GM23338 (cell line): Measurements from ENCODE around the gene ADIPOR2. TPM values are rescaled to one million over a fixed set of nuclear protein-coding genes. Genes with fewer than 3 reads are reported as not detected.

ENCODE experiments used
- ATAC-seq: fragments of 200-7000 bp; cut with Tn5 transposase; 3 replicates; pipeline ENCODE4 v1.9.1; 2020
- DNase-seq: peaks from one replicate; pipeline ENCODE4 v3.0.0-alpha.2; 2015; ENCODE audit warnings: low spot score
- H2AFZ ChIP-seq: fragments of 200-600 bp; sonication (generic); 2 replicates; pipeline ENCODE4 v1.8.0; 2016; ENCODE audit warnings: antibody characterized with exemption, mild to moderate bottlenecking, moderate library complexity
- H3F3A ChIP-seq: fragments of 200-600 bp; sonication (generic); replicated peaks from 2 replicates; pipeline ENCODE4 v1.8.0; 2017; ENCODE audit warnings: antibody characterized with exemption, mixed run types, low read depth
- H3K27ac ChIP-seq: fragments of 200-600 bp; sonication (generic); 2 replicates; pipeline ENCODE4 v1.6.1; 2016; ENCODE audit warnings: low read depth
- H3K27me3 ChIP-seq: fragments of 200-600 bp; sonication (generic); 2 replicates; pipeline ENCODE4 v1.8.0; 2016; ENCODE audit warnings: mild to moderate bottlenecking, mixed run types, moderate library complexity; ENCODE audit not compliant: insufficient read depth
- H3K36me3 ChIP-seq: fragments of 200-600 bp; sonication (generic); 2 replicates; pipeline ENCODE4 v1.8.0; 2016; ENCODE audit warnings: mild to moderate bottlenecking; ENCODE audit not compliant: insufficient read depth
- H3K4me1 ChIP-seq: fragments of 200-600 bp; sonication (generic); 2 replicates; pipeline ENCODE4 v1.8.0; 2016; ENCODE audit warnings: mild to moderate bottlenecking, moderate library complexity; ENCODE audit not compliant: insufficient read depth
- H3K4me2 ChIP-seq: fragments of 200-600 bp; sonication (generic); 2 replicates; pipeline ENCODE4 v1.7.1; 2017; ENCODE audit warnings: mixed run types
- H3K4me3 ChIP-seq: fragments of 200-600 bp; sonication (generic); 2 replicates; pipeline ENCODE4 v1.6.1; 2016; ENCODE audit warnings: mixed run types
- H3K79me2 ChIP-seq: fragments of 200-600 bp; sonication (generic); replicated peaks from 2 replicates; pipeline ENCODE4 v1.8.0; 2017; ENCODE audit warnings: mild to moderate bottlenecking; ENCODE audit not compliant: insufficient read depth
- H3K9me2 ChIP-seq: fragments of 200-600 bp; sonication (generic); 2 replicates; pipeline ENCODE4 v1.8.0; 2017; ENCODE audit not compliant: insufficient read depth
- H4K20me1 ChIP-seq: fragments of 200-600 bp; sonication (generic); replicated peaks from 2 replicates; pipeline ENCODE4 v1.8.0; 2017; ENCODE audit warnings: mild to moderate bottlenecking; ENCODE audit not compliant: insufficient read depth
- H3K27ac Mint-ChIP-seq: 2 replicates; pipeline ENCODE4 v1.8.0; 2020; ENCODE audit warnings: inconsistent platforms, mild to moderate bottlenecking, moderate library complexity, mixed read lengths
- H3K27me3 Mint-ChIP-seq: 3 replicates; pipeline ENCODE4 v1.8.0; 2022; ENCODE audit warnings: low read depth, mild to moderate bottlenecking, moderate library complexity, mixed read lengths, inconsistent platforms; ENCODE audit not compliant: insufficient read depth, poor library complexity
- H3K36me3 Mint-ChIP-seq: 3 replicates; pipeline ENCODE4 v1.8.0; 2021; ENCODE audit warnings: low read depth, mild to moderate bottlenecking, inconsistent platforms, moderate library complexity, mixed read lengths
- H3K4me1 Mint-ChIP-seq: 3 replicates; pipeline ENCODE4 v1.8.0; 2020; ENCODE audit warnings: mild to moderate bottlenecking, inconsistent platforms, mixed read lengths
- H3K4me3 Mint-ChIP-seq: 3 replicates; pipeline ENCODE4 v1.8.0; 2021; ENCODE audit warnings: moderate library complexity, mild to moderate bottlenecking, inconsistent platforms, mixed read lengths
- H3K9me3 Mint-ChIP-seq: 3 replicates; pipeline ENCODE4 v1.8.0; 2020; ENCODE audit warnings: moderate library complexity, mild to moderate bottlenecking, inconsistent platforms, mixed read lengths
- CREB1 ChIP-seq: fragments of 250-450 bp; sonication (Bioruptor Pico); IDR thresholded peaks from 2 replicates; pipeline ENCODE4 v1.5.0; 2020; ENCODE audit warnings: low read depth, mild to moderate bottlenecking, moderate library complexity
- EZH2 ChIP-seq: fragments of 200-600 bp; sonication (generic); IDR thresholded peaks from one replicate; pipeline ENCODE4 v1.8.0; 2017; ENCODE audit warnings: antibody characterized with exemption, mild to moderate bottlenecking, low read depth; ENCODE audit not compliant: unreplicated experiment
- EZH2phosphoT487 ChIP-seq: fragments of 200-600 bp; sonication (generic); IDR thresholded peaks from one replicate; pipeline ENCODE4 v1.8.1; 2018; ENCODE audit warnings: antibody characterized with exemption; ENCODE audit not compliant: unreplicated experiment
- JUNB ChIP-seq: IDR thresholded peaks from one replicate; pipeline ENCODE4 v1.6.1; 2016; ENCODE audit warnings: antibody characterized with exemption; ENCODE audit not compliant: unreplicated experiment
- NANOG ChIP-seq: IDR thresholded peaks from 2 replicates; pipeline ENCODE4 v1.6.1; 2016; ENCODE audit warnings: antibody characterized with exemption, borderline replicate concordance
- POLR2AphosphoS5 ChIP-seq: IDR thresholded peaks from 2 replicates; pipeline ENCODE4 v1.6.1; 2016; ENCODE audit warnings: antibody characterized with exemption, low read depth
- STAT1 ChIP-seq: IDR thresholded peaks from one replicate; pipeline ENCODE4 v1.6.1; 2016; ENCODE audit warnings: antibody characterized with exemption; ENCODE audit not compliant: unreplicated experiment
- ZNF114 ChIP-seq: fragments of 250-450 bp; sonication (Bioruptor Pico); IDR thresholded peaks from 2 replicates; pipeline ENCODE4 v1.5.0; 2020; ENCODE audit warnings: mild to moderate bottlenecking, moderate library complexity
- ZNF331 ChIP-seq: fragments of 250-450 bp; sonication (Bioruptor Pico); IDR thresholded peaks from 2 replicates; pipeline ENCODE4 v1.5.0; 2020; ENCODE audit warnings: low read depth, mild to moderate bottlenecking, moderate library complexity
- polyA plus RNA-seq: library from polyadenylated mRNA; unstranded; fragments of >200 nt; fragmentation: Nextera tagmentation; extraction: Ambion mirVana; gene quantifications from 2 replicates; pipeline ENCODE4 v1.2.1, GENCODE V29; 2016
- total RNA-seq: library from RNA; depleted of rRNA; stranded (reverse); fragments of >200 nt; shearing (Covaris generic); gene quantifications from 2 replicates; pipeline ENCODE4 v1.2.3, GENCODE V29; 2014
- TF ChIP-seq, protein P1 (sequence below): IDR thresholded peaks from 2 replicates; pipeline ENCODE4 v1.6.1; 2016; ENCODE audit warnings: antibody characterized with exemption
- TF ChIP-seq, protein P2 (sequence below), 2 experiments: fragments of 200-600 bp in 1 of 2; sonication (generic) in 1 of 2; conservative IDR thresholded peaks; 2 replicates each; pipeline versions ENCODE4 v1.5.1 to v1.6.1; 2016 to 2017; ENCODE audit warnings: antibody characterized with exemption in 2 of 2, low read depth in 2 of 2, mild to moderate bottlenecking in 2 of 2, moderate library complexity in 1 of 2
- TF ChIP-seq, protein P3 (sequence below): IDR thresholded peaks from one replicate; pipeline ENCODE4 v1.6.1; 2018; ENCODE audit warnings: antibody characterized with exemption; ENCODE audit not compliant: unreplicated experiment
- TF ChIP-seq, protein P4 (sequence below): fragments of 250-450 bp; sonication (Bioruptor Pico); IDR thresholded peaks from 2 replicates; pipeline ENCODE4 v1.5.0; 2020; ENCODE audit warnings: mild to moderate bottlenecking, moderate library complexity

The ADIPOR2 gene
- total and polyA plus RNA-seq, 2 experiments from 2014 or later: 11.7 to 36.2 TPM

DNA sequence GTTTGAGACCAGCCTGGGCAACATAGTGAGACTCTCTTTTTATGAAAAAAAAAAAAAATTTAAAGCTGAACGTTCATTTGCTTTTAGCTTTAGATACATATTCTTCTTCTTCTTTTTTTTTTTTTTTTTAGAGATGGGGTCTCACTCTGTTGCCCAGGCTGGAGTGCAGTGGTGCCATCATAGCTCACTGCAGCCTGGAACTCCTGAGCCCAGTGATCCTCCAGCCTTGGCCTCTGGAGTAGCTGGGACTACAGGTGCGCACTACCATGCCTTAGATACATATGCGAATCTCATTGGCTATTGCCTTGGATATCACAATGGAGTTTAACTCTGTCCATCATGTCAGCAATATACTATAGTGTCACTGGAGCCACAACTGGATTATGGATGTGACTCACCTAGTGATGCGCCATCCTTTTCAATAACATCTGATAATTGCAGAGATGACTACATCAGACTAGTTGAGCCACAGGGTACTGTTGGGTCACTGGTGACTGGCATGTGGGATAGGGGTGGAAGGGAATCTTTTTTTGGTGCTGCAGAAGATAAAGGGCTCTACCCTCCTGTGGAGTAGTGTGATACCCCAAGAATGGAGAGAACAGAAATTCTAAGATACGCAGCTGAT is 2.7 kb upstream of the ADIPOR2 start:
- Histone ChIP-seq H3F3A (no peaks in the 10 kb centered on the region), H3K9me2 (no peaks in the 10 kb centered on the region), H3K4me3 (no peak overlapping the region), H4K20me1 (0 out of 2 replicates have a peak, but pooled peaks cover 9% of the 10 kb centered on the region), H3K4me1 (peaks cover 9% of the 10 kb centered on the region), H3K27ac (no peak overlapping the region), H3K27me3 (no peaks in the 10 kb centered on the region), H3K79me2 (peaks cover 18% of the 10 kb centered on the region), H2AFZ (no peak overlapping the region), H3K4me2 (no peak overlapping the region), H3K36me3 (no peaks in the 10 kb centered on the region)
- Mint-ChIP-seq H3K27me3 (peaks cover 13% of the 10 kb centered on the region), H3K4me1 (peaks cover 15% of the 10 kb centered on the region), H3K36me3 (no peaks in the 10 kb centered on the region; the same call in 2 of the 3 replicates), H3K27ac (no peak overlapping the region), H3K9me3 (no peaks in the 10 kb centered on the region), H3K4me3 (no peak overlapping the region)
- ATAC-seq (no peak), DNase-seq (no peak)
- TF ChIP-seq NANOG (no peak), EZH2 (no peak), ZNF114 (CRISPR knock-in tag) (no peak), EZH2phosphoT487 (no peak), CREB1 (no peak), POLR2AphosphoS5 (no peak), ZNF331 (CRISPR knock-in tag) (no peak), JUNB (no peak), STAT1 (no peak)
- TF ChIP-seq, protein P1, sequence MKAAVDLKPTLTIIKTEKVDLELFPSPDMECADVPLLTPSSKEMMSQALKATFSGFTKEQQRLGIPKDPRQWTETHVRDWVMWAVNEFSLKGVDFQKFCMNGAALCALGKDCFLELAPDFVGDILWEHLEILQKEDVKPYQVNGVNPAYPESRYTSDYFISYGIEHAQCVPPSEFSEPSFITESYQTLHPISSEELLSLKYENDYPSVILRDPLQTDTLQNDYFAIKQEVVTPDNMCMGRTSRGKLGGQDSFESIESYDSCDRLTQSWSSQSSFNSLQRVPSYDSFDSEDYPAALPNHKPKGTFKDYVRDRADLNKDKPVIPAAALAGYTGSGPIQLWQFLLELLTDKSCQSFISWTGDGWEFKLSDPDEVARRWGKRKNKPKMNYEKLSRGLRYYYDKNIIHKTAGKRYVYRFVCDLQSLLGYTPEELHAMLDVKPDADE: no peak
- TF ChIP-seq, protein P2, sequence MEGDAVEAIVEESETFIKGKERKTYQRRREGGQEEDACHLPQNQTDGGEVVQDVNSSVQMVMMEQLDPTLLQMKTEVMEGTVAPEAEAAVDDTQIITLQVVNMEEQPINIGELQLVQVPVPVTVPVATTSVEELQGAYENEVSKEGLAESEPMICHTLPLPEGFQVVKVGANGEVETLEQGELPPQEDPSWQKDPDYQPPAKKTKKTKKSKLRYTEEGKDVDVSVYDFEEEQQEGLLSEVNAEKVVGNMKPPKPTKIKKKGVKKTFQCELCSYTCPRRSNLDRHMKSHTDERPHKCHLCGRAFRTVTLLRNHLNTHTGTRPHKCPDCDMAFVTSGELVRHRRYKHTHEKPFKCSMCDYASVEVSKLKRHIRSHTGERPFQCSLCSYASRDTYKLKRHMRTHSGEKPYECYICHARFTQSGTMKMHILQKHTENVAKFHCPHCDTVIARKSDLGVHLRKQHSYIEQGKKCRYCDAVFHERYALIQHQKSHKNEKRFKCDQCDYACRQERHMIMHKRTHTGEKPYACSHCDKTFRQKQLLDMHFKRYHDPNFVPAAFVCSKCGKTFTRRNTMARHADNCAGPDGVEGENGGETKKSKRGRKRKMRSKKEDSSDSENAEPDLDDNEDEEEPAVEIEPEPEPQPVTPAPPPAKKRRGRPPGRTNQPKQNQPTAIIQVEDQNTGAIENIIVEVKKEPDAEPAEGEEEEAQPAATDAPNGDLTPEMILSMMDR (conservative IDR thresholded peaks at IDR 0.05; ENCODE audit: low read depth in 2 of 2): no peak
- TF ChIP-seq, protein P3, sequence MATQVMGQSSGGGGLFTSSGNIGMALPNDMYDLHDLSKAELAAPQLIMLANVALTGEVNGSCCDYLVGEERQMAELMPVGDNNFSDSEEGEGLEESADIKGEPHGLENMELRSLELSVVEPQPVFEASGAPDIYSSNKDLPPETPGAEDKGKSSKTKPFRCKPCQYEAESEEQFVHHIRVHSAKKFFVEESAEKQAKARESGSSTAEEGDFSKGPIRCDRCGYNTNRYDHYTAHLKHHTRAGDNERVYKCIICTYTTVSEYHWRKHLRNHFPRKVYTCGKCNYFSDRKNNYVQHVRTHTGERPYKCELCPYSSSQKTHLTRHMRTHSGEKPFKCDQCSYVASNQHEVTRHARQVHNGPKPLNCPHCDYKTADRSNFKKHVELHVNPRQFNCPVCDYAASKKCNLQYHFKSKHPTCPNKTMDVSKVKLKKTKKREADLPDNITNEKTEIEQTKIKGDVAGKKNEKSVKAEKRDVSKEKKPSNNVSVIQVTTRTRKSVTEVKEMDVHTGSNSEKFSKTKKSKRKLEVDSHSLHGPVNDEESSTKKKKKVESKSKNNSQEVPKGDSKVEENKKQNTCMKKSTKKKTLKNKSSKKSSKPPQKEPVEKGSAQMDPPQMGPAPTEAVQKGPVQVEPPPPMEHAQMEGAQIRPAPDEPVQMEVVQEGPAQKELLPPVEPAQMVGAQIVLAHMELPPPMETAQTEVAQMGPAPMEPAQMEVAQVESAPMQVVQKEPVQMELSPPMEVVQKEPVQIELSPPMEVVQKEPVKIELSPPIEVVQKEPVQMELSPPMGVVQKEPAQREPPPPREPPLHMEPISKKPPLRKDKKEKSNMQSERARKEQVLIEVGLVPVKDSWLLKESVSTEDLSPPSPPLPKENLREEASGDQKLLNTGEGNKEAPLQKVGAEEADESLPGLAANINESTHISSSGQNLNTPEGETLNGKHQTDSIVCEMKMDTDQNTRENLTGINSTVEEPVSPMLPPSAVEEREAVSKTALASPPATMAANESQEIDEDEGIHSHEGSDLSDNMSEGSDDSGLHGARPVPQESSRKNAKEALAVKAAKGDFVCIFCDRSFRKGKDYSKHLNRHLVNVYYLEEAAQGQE: no peak
- TF ChIP-seq, protein P4, sequence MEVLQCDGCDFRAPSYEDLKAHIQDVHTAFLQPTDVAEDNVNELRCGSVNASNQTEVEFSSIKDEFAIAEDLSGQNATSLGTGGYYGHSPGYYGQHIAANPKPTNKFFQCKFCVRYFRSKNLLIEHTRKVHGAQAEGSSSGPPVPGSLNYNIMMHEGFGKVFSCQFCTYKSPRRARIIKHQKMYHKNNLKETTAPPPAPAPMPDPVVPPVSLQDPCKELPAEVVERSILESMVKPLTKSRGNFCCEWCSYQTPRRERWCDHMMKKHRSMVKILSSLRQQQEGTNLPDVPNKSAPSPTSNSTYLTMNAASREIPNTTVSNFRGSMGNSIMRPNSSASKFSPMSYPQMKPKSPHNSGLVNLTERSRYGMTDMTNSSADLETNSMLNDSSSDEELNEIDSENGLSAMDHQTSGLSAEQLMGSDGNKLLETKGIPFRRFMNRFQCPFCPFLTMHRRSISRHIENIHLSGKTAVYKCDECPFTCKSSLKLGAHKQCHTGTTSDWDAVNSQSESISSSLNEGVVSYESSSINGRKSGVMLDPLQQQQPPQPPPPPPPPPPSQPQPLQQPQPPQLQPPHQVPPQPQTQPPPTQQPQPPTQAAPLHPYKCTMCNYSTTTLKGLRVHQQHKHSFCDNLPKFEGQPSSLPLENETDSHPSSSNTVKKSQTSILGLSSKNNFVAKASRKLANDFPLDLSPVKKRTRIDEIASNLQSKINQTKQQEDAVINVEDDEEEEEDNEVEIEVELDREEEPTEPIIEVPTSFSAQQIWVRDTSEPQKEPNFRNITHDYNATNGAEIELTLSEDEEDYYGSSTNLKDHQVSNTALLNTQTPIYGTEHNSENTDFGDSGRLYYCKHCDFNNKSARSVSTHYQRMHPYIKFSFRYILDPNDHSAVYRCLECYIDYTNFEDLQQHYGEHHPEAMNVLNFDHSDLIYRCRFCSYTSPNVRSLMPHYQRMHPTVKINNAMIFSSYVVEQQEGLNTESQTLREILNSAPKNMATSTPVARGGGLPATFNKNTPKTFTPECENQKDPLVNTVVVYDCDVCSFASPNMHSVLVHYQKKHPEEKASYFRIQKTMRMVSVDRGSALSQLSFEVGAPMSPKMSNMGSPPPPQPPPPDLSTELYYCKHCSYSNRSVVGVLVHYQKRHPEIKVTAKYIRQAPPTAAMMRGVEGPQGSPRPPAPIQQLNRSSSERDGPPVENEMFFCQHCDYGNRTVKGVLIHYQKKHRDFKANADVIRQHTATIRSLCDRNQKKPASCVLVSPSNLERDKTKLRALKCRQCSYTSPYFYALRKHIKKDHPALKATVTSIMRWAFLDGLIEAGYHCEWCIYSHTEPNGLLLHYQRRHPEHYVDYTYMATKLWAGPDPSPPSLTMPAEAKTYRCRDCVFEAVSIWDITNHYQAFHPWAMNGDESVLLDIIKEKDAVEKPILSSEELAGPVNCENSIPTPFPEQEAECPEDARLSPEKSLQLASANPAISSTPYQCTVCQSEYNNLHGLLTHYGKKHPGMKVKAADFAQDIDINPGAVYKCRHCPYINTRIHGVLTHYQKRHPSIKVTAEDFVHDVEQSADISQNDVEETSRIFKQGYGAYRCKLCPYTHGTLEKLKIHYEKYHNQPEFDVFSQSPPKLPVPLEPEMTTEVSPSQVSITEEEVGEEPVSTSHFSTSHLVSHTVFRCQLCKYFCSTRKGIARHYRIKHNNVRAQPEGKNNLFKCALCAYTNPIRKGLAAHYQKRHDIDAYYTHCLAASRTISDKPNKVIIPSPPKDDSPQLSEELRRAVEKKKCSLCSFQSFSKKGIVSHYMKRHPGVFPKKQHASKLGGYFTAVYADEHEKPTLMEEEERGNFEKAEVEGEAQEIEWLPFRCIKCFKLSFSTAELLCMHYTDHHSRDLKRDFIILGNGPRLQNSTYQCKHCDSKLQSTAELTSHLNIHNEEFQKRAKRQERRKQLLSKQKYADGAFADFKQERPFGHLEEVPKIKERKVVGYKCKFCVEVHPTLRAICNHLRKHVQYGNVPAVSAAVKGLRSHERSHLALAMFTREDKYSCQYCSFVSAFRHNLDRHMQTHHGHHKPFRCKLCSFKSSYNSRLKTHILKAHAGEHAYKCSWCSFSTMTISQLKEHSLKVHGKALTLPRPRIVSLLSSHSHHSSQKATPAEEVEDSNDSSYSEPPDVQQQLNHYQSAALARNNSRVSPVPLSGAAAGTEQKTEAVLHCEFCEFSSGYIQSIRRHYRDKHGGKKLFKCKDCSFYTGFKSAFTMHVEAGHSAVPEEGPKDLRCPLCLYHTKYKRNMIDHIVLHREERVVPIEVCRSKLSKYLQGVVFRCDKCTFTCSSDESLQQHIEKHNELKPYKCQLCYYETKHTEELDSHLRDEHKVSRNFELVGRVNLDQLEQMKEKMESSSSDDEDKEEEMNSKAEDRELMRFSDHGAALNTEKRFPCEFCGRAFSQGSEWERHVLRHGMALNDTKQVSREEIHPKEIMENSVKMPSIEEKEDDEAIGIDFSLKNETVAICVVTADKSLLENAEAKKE (CRISPR knock-in tag): no peak
